Mesenteric fat pad (tissue), 1 donor: ENCODE data around the gene OR5AU1. TPM values are rescaled to one million over a fixed set of nuclear protein-coding genes. Genes with fewer than 3 reads are reported as not detected.

Experiments
- DNase-seq: peaks from one replicate; pipeline ENCODE4 v3.0.0-alpha.2; 2020; ENCODE audit warnings: low spot score
- total RNA-seq: library from RNA; stranded (reverse); fragmentation: NEBNext Ultra II Directional; extraction: Animal tissue kit (Norgen Biotek cat#: 25700); gene quantifications from one replicate; pipeline ENCODE4 v1.2.1, GENCODE V29; 2021
- donor health status: DM: yes; HTN: yes; CAD: no.

The OR5AU1 gene
- total RNA-seq, 1 donor from 2014 or later = not detected

GRCh38 chr14:21108791-21109190 lies 47.1 kb downstream of the OR5AU1 start:
- DNase-seq = no peak

GRCh38 chr14:21107283-21107800 lies 48.5 kb downstream of the OR5AU1 start:
- no peak for DNase-seq

- no peak for DNase-seq
Measured at GRCh38 chr14:21106498-21107282, 49.2 kb downstream of the OR5AU1 start.

- no peak for DNase-seq
Measured at GRCh38 chr14:21106176-21106497, 49.7 kb downstream of the OR5AU1 start.

- no peak for DNase-seq
Measured at GRCh38 chr14:21105095-21105494, 50.8 kb downstream of the OR5AU1 start.

Other genes starting within 250 kb of the OR5AU1 start
- 8.7 TPM for gene RNASE2, start 200.6 kb downstream of the OR5AU1 start, total RNA-seq
- 31.6 TPM for gene METTL17, start 166.1 kb downstream of the OR5AU1 start, total RNA-seq
- not detected for gene SLC39A2, start 156.8 kb downstream of the OR5AU1 start, total RNA-seq
- gene NDRG2, start 131.0 kb downstream of the OR5AU1 start, total RNA-seq = 120 TPM
- not detected for gene TPPP2, start 125.8 kb downstream of the OR5AU1 start, total RNA-seq
- gene RNASE13, start 121.3 kb downstream of the OR5AU1 start, total RNA-seq = not detected
- gene RNASE7, start 113.7 kb downstream of the OR5AU1 start, total RNA-seq = 0.39 TPM
- gene RNASE8, start 98.2 kb downstream of the OR5AU1 start, total RNA-seq = not detected
- gene ARHGEF40, start 85.8 kb downstream of the OR5AU1 start, total RNA-seq = 81.1 TPM
- gene ZNF219, start 57.4 kb downstream of the OR5AU1 start, total RNA-seq = 80.6 TPM
- 2.2 TPM for gene TMEM253, start 55.0 kb downstream of the OR5AU1 start, total RNA-seq
- gene HNRNPC, start 113.4 kb upstream of the OR5AU1 start, total RNA-seq = 330 TPM
- gene RPGRIP1, start 124.0 kb upstream of the OR5AU1 start, total RNA-seq = 0.80 TPM
- 52.6 TPM for gene SUPT16H, start 228.0 kb upstream of the OR5AU1 start, total RNA-seq